Spinal cord (tissue), 10 donors: ENCODE results near the gene CMC2. TPM values are rescaled to one million over a fixed set of nuclear protein-coding genes. Genes with fewer than 3 reads are reported as not detected.

Source experiments
- DNase-seq, 6 donors: peaks; one replicate each; pipeline versions ENCODE4 v3.0.0 to v3.0.0-alpha.2; 2013 to 2015; ENCODE audit warnings: low spot score in 6 of 6, low read depth in 4 of 6
- H3K27ac ChIP-seq: one replicate; pipeline ENCODE4 v1.5.1; 2013; ENCODE audit warnings: low read depth, low read length, control low read depth
- H3K27me3 ChIP-seq: one replicate; pipeline ENCODE4 v1.6.1; 2013; ENCODE audit warnings: low read length; ENCODE audit not compliant: control insufficient read depth, insufficient read depth
- H3K36me3 ChIP-seq: one replicate; pipeline ENCODE4 v1.6.1; 2013; ENCODE audit warnings: low read length; ENCODE audit not compliant: control insufficient read depth, insufficient read depth
- H3K4me1 ChIP-seq: one replicate; pipeline ENCODE4 v1.6.1; 2013; ENCODE audit warnings: low read length; ENCODE audit not compliant: control insufficient read depth, insufficient read depth
- H3K4me3 ChIP-seq: one replicate; pipeline ENCODE4 v1.5.1; 2013; ENCODE audit warnings: low read depth, low read length, control low read depth
- H3K9me3 ChIP-seq: one replicate; pipeline ENCODE4 v1.6.1; 2013; ENCODE audit warnings: low read length; ENCODE audit not compliant: control insufficient read depth, insufficient read depth
- WGBS: methylation state at CpG from one replicate; pipeline ENCODE4 v1.1.5; 2013; ENCODE audit warnings: missing lambda C conversion rate; ENCODE audit not compliant: insufficient coverage; 5-methylcytosine and 5-hydroxymethylcytosine counted together
- polyA plus RNA-seq, 2 donors: library from polyadenylated mRNA; unstranded; fragments of 120-200 nt; gene quantifications; one replicate each; pipeline ENCODE4 v1.2.1, GENCODE V29; 2013; ENCODE audit not compliant: insufficient read length in 2 of 2
- total RNA-seq, 2 donors: library from RNA; depleted of rRNA in 1 of 2; stranded (reverse); fragments of 120-200 nt in 1 of 2; fragments of >200 nt in 1 of 2; gene quantifications; one replicate each; pipeline versions ENCODE4 v1.2.3 to v1.2.4, GENCODE V29; 2013 to 2014
- donor health status: healthy.

CMC2 gene
- total and polyA plus RNA-seq, 4 donors, result 53.4 to 115 (median 85.2) TPM

DNA sequence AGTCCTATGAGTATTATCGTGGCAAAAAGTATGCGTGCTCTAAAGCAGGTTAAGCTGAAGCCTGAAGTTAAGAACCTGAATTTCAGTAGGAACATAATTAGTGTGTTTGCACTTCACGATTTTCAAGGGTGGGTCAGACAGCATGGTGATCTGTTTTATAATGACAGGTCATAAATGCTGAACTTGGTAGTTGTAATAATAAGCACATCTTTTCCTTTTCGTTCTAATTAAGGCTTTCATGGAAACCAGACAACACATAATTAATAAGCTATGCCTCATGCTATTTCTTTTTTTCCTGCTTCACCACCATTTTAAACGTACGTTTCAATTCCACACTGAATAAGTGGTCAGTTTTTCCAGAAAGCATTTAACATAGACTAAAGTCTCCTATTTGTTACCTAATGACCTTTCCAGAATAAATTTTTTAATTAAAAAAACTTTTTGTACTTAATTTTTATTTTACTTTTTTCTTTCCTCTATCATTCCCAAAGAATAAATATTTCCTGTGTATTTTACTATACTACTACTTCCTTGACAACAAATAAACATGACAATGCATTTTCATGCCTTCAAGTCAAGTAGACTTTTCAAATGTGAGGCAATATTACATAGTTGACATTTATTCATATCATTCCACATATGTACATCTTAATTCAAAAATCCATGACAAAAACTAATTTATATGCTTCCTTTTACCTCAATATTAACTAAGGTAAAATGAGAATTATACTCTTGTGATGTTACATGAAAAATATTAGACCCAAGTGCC, 22.4 kb downstream of the CMC2 start:
- no peaks in the 10 kb centered on the region for H3K27me3 ChIP-seq
- H3K27ac ChIP-seq, result no peak overlapping the region
- H3K4me3 ChIP-seq, result no peak overlapping the region
- peaks cover 6% of the 10 kb centered on the region for H3K36me3 ChIP-seq
- no peaks in the 10 kb centered on the region for H3K4me1 ChIP-seq
- DNase-seq, result no peak
- H3K9me3 ChIP-seq, result no peaks in the 10 kb centered on the region
- WGBS, result 86% methylated on average over 4 of the region's 6 CpGs

DNA sequence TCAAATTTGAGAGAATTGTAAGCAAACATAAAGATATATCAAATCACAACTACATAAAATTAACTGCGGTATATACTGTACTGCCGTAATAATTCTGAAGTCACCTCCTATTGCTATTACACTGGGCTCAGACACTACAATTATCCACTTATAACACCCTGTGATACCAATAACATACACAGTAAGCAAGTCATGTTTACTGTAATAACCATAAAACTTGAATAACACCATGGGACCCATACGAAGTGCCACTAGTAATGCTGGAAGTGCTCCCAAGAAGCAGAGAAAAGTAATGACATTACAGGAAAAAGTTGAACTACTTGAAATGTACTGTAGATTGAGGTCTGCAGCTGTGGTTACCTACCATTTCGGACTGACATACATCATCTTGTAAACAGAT, 24.0 kb downstream of the CMC2 start:
- DNase-seq, result peak in 1 of 6 donors; percentile 83
- no peaks in the 10 kb centered on the region for H3K27me3 ChIP-seq
- H3K4me3 ChIP-seq, result no peak overlapping the region
- WGBS, result 100% methylated on average over 2 of the region's 4 CpGs
- H3K27ac ChIP-seq, result no peak overlapping the region
- H3K36me3 ChIP-seq, result peaks cover 8% of the 10 kb centered on the region
- H3K9me3 ChIP-seq, result no peaks in the 10 kb centered on the region
- no peaks in the 10 kb centered on the region for H3K4me1 ChIP-seq

DNA sequence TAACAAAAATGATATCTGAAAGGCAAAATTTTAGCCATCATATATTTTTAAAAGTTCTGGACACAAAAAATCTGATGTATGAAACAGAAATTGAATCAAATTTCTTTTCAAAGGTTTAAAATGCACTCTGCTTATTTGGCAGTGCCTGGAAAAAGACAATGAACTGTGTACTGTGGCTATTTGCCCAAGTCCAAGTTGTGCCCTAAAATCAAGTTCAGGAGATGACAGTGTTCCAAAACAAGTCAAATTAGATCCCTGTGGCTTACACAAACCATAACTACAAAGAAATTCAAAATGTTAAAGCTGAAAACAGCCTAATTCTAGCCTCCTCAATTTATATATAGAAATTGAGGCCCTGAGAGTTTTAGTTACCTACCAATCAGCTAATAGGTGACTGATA, 25.6 kb downstream of the CMC2 start:
- DNase-seq, result no peak
- Histone ChIP-seq H3K27me3 (no peaks in the 10 kb centered on the region), H3K36me3 (peaks cover 8% of the 10 kb centered on the region), H3K4me1 (no peaks in the 10 kb centered on the region), H3K27ac (no peak overlapping the region), H3K9me3 (no peaks in the 10 kb centered on the region), H3K4me3 (no peak overlapping the region)

- Histone ChIP-seq H3K27ac (no peak overlapping the region), H3K36me3 (peaks cover 8% of the 10 kb centered on the region), H3K9me3 (no peaks in the 10 kb centered on the region), H3K4me1 (no peaks in the 10 kb centered on the region), H3K4me3 (no peak overlapping the region), H3K27me3 (no peaks in the 10 kb centered on the region)
- WGBS, result 100% methylated on average over 1 of the region's 1 CpG
- no peak for DNase-seq
Observed at GRCh38 chr16:80976946-80977345, 29.7 kb downstream of the CMC2 start.

DNA sequence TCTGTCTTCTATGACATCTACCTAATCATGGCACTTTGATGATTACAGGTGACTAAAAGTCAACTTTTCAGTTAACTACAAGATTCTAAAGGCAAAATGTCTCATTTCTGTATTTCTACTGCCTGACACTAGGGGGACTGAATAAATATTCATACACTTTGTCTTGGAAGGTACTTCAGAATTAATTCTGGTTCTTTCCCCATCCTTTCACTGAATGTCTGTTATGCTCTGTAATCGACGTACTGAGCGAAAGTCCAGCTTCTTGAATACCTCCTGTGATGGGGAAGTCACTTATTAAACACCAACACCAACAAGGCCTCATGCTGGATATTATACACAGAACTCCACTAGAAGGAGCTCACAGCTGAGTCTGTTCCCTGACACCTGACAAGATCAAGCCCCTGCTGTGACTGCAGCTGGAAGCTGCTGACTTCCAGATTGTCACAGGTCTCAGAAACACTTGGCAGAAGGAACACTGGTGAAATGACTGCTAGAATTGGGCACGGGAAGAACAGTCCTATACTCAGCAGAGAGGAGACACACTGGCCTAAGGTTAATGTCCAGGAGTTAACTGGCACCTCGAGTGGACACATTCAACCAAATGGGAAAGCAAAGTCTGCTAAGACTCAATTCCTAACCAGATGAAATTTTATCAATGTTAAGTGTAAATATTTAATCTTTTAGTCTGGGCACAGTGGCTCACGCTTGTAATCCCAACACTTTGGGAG, 31.9 kb downstream of the CMC2 start:
- no peaks in the 10 kb centered on the region for H3K27me3 ChIP-seq
- DNase-seq, result peak in 1 of 6 donors; percentile 43
- peaks cover 5% of the 10 kb centered on the region for H3K36me3 ChIP-seq
- no peaks in the 10 kb centered on the region for H3K4me1 ChIP-seq
- H3K27ac ChIP-seq, result no peak overlapping the region
- 71% methylated on average over 1 of the region's 6 CpGs for whole genome bisulfite sequencing
- H3K4me3 ChIP-seq, result no peak overlapping the region
- H3K9me3 ChIP-seq, result no peaks in the 10 kb centered on the region

GRCh38 chr16:80973991-80974390, 32.7 kb downstream of the CMC2 start:
- H3K4me3 ChIP-seq, result no peak overlapping the region
- WGBS, result 92% methylated on average over 3 of the region's 4 CpGs
- no peaks in the 10 kb centered on the region for H3K4me1 ChIP-seq
- H3K27ac ChIP-seq, result no peak overlapping the region
- no peaks in the 10 kb centered on the region for H3K27me3 ChIP-seq
- peaks cover 2% of the 10 kb centered on the region for H3K36me3 ChIP-seq
- no peaks in the 10 kb centered on the region for H3K9me3 ChIP-seq
- DNase-seq, result no peak

DNA sequence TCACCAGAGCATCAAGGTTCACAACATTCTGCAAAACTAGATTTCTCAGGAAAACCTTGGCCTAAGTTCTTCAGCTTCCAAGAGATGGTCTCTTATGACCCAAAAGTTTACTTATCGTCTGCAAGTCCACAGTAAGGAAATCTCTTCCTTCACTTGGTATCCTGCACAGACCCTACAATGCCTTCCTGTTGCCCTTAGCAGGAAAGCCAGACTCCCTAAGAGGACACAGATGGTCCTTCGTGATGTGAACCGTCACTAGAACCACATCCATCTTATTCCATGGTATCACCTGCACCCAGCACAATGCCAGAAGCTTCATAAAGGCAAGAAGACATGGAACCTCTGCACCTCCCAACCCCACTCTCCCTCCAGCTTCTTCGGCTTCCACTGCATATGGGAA, 34.1 kb downstream of the CMC2 start:
- 83% methylated on average over 3 of the region's 4 CpGs for WGBS
- no peak for DNase-seq
- H3K36me3 ChIP-seq, result no peaks in the 10 kb centered on the region

DNA sequence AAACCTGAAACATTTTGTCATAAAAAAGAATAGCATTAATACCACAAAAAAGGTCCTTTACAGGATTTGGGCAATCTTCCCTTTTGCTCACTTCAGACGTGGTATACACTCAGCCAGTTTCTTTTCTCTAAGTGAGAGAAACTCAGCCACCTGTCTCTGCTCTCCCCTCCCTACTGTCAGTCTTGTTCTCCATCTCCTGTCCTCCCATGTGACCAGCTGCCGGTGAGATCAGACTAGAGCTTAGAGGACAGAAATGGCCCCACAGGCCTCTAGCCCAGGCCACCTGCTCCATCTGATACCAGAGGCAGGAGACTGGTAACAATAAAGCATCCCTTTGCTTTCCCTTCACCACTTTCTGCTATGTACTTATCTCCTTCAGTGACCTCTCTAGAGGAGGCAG, 34.9 kb downstream of the CMC2 start:
- no peaks in the 10 kb centered on the region for H3K36me3 ChIP-seq
- 66% methylated on average over 2 of the region's 2 CpGs for WGBS
- H3K27me3 ChIP-seq, result no peaks in the 10 kb centered on the region
- no peak overlapping the region for H3K4me3 ChIP-seq
- no peaks in the 10 kb centered on the region for H3K9me3 ChIP-seq
- DNase-seq, result no peak
- no peak overlapping the region for H3K27ac ChIP-seq
- H3K4me1 ChIP-seq, result no peaks in the 10 kb centered on the region

More for the DNA sequence above, 34.1 kb downstream of the CMC2 start:
- Histone ChIP-seq H3K9me3 (no peaks in the 10 kb centered on the region), H3K27me3 (no peaks in the 10 kb centered on the region), H3K27ac (no peak overlapping the region), H3K4me3 (no peak overlapping the region), H3K4me1 (no peaks in the 10 kb centered on the region)

- WGBS, result 100% methylated on average over 1 of the region's 3 CpGs
- no peak for DNase-seq
- no peaks in the 10 kb centered on the region for H3K27me3 ChIP-seq
- H3K27ac ChIP-seq, result no peak overlapping the region
- no peaks in the 10 kb centered on the region for H3K4me1 ChIP-seq
- no peaks in the 10 kb centered on the region for H3K9me3 ChIP-seq
- H3K4me3 ChIP-seq, result no peak overlapping the region
- no peaks in the 10 kb centered on the region for H3K36me3 ChIP-seq
Observed at GRCh38 chr16:80969114-80969484, 37.6 kb downstream of the CMC2 start.
